DOHH2 (cell line): ENCODE data around the gene CNPY2.

Experiments
- H3F3A ChIP-seq: fragments of 200-600 bp; sonication (generic), shearing (Covaris generic); 2 replicates; pipeline ENCODE4 v1.6.0; 2016; ENCODE audit warnings: antibody characterized with exemption, mild to moderate bottlenecking; ENCODE audit not compliant: control insufficient read depth, insufficient read depth
- H3K27ac ChIP-seq: fragments of 200-600 bp; sonication (generic); 2 replicates; pipeline ENCODE4 v1.5.1; 2014; ENCODE audit warnings: low read depth, mild to moderate bottlenecking, low read length, moderate library complexity
- H3K27me3 ChIP-seq: fragments of 200-600 bp; sonication (generic); 2 replicates; pipeline ENCODE4 v1.6.1; 2014; ENCODE audit warnings: mild to moderate bottlenecking, low read length, mixed read lengths; ENCODE audit not compliant: control insufficient read depth
- H3K36me3 ChIP-seq: fragments of 200-600 bp; sonication (generic); 2 replicates; pipeline ENCODE4 v1.6.1; 2014; ENCODE audit warnings: mild to moderate bottlenecking, low read length, moderate library complexity, mixed read lengths; ENCODE audit not compliant: control insufficient read depth
- H3K4me1 ChIP-seq: fragments of 200-600 bp; sonication (generic); 2 replicates; pipeline ENCODE4 v1.6.1; 2014; ENCODE audit warnings: mild to moderate bottlenecking, low read length, mixed read lengths; ENCODE audit not compliant: control insufficient read depth
- H3K4me2 ChIP-seq: fragments of 200-600 bp; sonication (generic); 2 replicates; pipeline ENCODE4 v1.6.0; 2014; ENCODE audit warnings: mild to moderate bottlenecking, low read length, moderate library complexity
- H3K4me3 ChIP-seq: fragments of 200-600 bp; sonication (generic); 2 replicates; pipeline ENCODE4 v1.5.1; 2014; ENCODE audit warnings: mild to moderate bottlenecking, low read length, mixed read lengths
- H3K79me2 ChIP-seq: fragments of 200-600 bp; sonication (generic); 2 replicates; pipeline ENCODE4 v1.6.1; 2014; ENCODE audit warnings: mild to moderate bottlenecking, low read length, mixed read lengths; ENCODE audit not compliant: control insufficient read depth
- H3K9me2 ChIP-seq: fragments of 200-600 bp; sonication (generic); replicated peaks from 2 replicates; pipeline ENCODE4 v1.6.1; 2014; ENCODE audit warnings: mild to moderate bottlenecking, low read length, mixed read lengths; ENCODE audit not compliant: control insufficient read depth
- H3K9me3 ChIP-seq: fragments of 200-600 bp; sonication (generic); 2 replicates; pipeline ENCODE4 v1.6.1; 2014; ENCODE audit warnings: antibody characterized with exemption, low read length, mixed read lengths; ENCODE audit not compliant: control insufficient read depth, insufficient read depth
- H4K20me1 ChIP-seq: fragments of 200-600 bp; sonication (generic); 2 replicates; pipeline ENCODE4 v1.6.0; 2014; ENCODE audit warnings: low read depth, mild to moderate bottlenecking, antibody characterized with exemption, low read length, moderate library complexity; ENCODE audit not compliant: control insufficient read depth, insufficient read depth
- EZH2phosphoT487 ChIP-seq: fragments of 200-600 bp; sonication (generic); IDR thresholded peaks from 2 replicates; pipeline ENCODE4 v1.6.1; 2017; ENCODE audit warnings: borderline replicate concordance, mild to moderate bottlenecking, antibody characterized with exemption, low read length, moderate library complexity, mixed read lengths
- TF ChIP-seq, protein P1 (sequence below): fragments of 200-600 bp; sonication (generic); IDR thresholded peaks from one replicate; pipeline ENCODE4 v1.5.1; 2014; ENCODE audit warnings: antibody characterized with exemption, mild to moderate bottlenecking, low read depth, low read length; ENCODE audit not compliant: poor library complexity, severe bottlenecking

CNPY2 gene

DNA sequence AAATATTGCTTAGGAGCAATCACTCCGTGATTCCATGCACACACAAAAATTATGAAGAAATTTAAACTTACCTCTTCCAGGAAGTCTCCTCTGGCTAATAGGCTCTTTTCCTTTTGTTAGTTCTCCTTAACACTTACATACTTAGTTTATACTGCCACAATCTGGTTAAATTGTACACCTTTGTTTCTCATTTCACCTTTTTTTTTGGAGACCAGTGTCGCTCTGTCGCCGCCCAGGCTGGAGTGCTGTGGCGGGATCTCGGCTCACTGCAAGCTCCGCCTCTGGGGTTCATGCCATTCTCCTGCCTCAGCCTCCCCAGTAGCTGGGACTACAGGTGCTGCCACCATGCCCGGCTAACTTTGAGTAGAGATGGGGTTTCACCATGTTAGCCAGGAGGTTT is 55.4 kb downstream of the CNPY2 start:
- Histone ChIP-seq H3K27me3 (no peaks in the 10 kb centered on the region), H3K9me2 (no peaks in the 10 kb centered on the region), H3K79me2 (peaks cover 25% of the 10 kb centered on the region), H3K4me3 (no peak overlapping the region), H3K27ac (no peak overlapping the region), H3K9me3 (no peaks in the 10 kb centered on the region), H4K20me1 (no peaks in the 10 kb centered on the region), H3K4me1 (peaks cover 20% of the 10 kb centered on the region), H3F3A (peaks cover 3% of the 10 kb centered on the region), H3K36me3 (peaks cover 19% of the 10 kb centered on the region), H3K4me2 (no peak overlapping the region)
- TF ChIP-seq, protein P1, sequence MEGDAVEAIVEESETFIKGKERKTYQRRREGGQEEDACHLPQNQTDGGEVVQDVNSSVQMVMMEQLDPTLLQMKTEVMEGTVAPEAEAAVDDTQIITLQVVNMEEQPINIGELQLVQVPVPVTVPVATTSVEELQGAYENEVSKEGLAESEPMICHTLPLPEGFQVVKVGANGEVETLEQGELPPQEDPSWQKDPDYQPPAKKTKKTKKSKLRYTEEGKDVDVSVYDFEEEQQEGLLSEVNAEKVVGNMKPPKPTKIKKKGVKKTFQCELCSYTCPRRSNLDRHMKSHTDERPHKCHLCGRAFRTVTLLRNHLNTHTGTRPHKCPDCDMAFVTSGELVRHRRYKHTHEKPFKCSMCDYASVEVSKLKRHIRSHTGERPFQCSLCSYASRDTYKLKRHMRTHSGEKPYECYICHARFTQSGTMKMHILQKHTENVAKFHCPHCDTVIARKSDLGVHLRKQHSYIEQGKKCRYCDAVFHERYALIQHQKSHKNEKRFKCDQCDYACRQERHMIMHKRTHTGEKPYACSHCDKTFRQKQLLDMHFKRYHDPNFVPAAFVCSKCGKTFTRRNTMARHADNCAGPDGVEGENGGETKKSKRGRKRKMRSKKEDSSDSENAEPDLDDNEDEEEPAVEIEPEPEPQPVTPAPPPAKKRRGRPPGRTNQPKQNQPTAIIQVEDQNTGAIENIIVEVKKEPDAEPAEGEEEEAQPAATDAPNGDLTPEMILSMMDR, result no peak
- no peak for TF ChIP-seq EZH2phosphoT487
